ENCODE data around the gene TMEM125. TPM values are rescaled to one million over a fixed set of nuclear protein-coding genes. Genes with fewer than 3 reads are reported as not detected.

TMEM125 gene
- total RNA-seq, 2 experiments from 2014 or later = not detected

- H3K27me3 Mint-ChIP-seq = peaks cover 1% of the 10 kb centered on the region
- H3K36me3 Mint-ChIP-seq (ENCODE audit: low read depth) = no peaks in the 10 kb centered on the region
- ChIA-PET POLR2A (no interaction called here), CTCF (no interaction called here)
- no peaks in the 10 kb centered on the region for H3K4me1 Mint-ChIP-seq
- DNase-seq = no peak
- H3K9me3 Mint-ChIP-seq = no peaks in the 10 kb centered on the region
- H3K27ac Mint-ChIP-seq = no peak overlapping the region
- no peak overlapping the region for H3K4me3 Mint-ChIP-seq
Observed at GRCh38 chr1:43307458-43308158, 37.8 kb downstream of the TMEM125 start.

- POLR2A ChIA-PET = no interaction called here
- H3K9me3 Mint-ChIP-seq = no peaks in the 10 kb centered on the region
Observed at GRCh38 chr1:43308635-43309404, 39.0 kb downstream of the TMEM125 start.

GRCh38 chr1:43309405-43310025, 39.7 kb downstream of the TMEM125 start:
- no peaks in the 10 kb centered on the region for H3K9me3 Mint-ChIP-seq
- no peaks in the 10 kb centered on the region for H3K4me1 Mint-ChIP-seq
- no peak for DNase-seq
- H3K27ac Mint-ChIP-seq = no peak overlapping the region
- ChIA-PET CTCF (no interaction called here), POLR2A (no interaction called here)
- no peaks in the 10 kb centered on the region for H3K27me3 Mint-ChIP-seq
- H3K4me3 Mint-ChIP-seq = no peak overlapping the region
- H3K36me3 Mint-ChIP-seq (ENCODE audit: low read depth) = no peaks in the 10 kb centered on the region

More at GRCh38 chr1:43308635-43309404, 39.0 kb downstream of the TMEM125 start:
- Mint-ChIP-seq H3K4me1 (no peaks in the 10 kb centered on the region), H3K4me3 (no peak overlapping the region), H3K36me3 (ENCODE audit: low read depth) (no peaks in the 10 kb centered on the region), H3K27me3 (no peaks in the 10 kb centered on the region), H3K27ac (no peak overlapping the region)
- DNase-seq = no peak
- CTCF ChIA-PET = no interaction called here

DNA sequence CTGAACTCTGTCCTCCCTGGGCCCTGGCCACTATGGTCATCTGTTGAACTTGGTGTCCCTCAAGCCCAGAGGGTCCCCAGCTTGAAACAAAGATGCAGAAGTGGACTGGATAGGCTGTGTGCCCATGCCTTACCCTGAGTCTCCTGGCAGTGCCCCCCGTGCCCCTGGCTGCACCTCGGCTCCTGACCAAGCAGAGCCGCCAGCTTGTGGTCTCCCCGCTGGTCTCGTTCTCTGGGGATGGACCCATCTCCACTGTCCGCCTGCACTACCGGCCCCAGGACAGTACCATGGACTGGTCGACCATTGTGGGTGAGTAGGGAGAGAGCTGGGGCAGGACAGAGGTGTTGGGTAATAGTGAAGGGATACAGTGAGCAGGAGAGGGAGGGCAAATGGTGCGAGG, 41.7 kb downstream of the TMEM125 start:
- Mint-ChIP-seq H3K4me3 (no peak overlapping the region), H3K27ac (no peak overlapping the region), H3K36me3 (ENCODE audit: low read depth) (no peaks in the 10 kb centered on the region), H3K4me1 (no peaks in the 10 kb centered on the region), H3K9me3 (no peaks in the 10 kb centered on the region), H3K27me3 (no peaks in the 10 kb centered on the region)
- ChIA-PET CTCF (interaction anchor here (1.4 kb wide), 1 partner anchor 103 kb away, joined by 3 read pairs; no protein-coding TSS in a partner anchor), POLR2A (no interaction called here)
- DNase-seq = no peak

DNA sequence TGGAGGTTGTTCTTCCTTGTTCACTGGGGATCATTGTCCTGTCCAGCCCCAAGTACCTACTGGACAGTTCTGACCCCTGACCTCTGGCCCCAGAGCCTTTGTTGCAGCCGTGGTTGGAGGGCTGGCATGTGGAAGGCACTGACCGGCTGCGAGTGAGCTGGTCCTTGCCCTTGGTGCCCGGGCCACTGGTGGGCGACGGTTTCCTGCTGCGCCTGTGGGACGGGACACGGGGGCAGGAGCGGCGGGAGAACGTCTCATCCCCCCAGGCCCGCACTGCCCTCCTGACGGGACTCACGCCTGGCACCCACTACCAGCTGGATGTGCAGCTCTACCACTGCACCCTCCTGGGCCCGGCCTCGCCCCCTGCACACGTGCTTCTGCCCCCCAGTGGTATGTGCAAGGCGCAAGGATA, 42.4 kb downstream of the TMEM125 start:
- Mint-ChIP-seq H3K4me1 (no peaks in the 10 kb centered on the region), H3K27me3 (no peaks in the 10 kb centered on the region), H3K4me3 (no peak overlapping the region), H3K36me3 (ENCODE audit: low read depth) (no peaks in the 10 kb centered on the region), H3K9me3 (no peaks in the 10 kb centered on the region), H3K27ac (no peak overlapping the region)
- POLR2A ChIA-PET = no interaction called here
- no peak for DNase-seq
- CTCF ChIA-PET = no interaction called here

DNA sequence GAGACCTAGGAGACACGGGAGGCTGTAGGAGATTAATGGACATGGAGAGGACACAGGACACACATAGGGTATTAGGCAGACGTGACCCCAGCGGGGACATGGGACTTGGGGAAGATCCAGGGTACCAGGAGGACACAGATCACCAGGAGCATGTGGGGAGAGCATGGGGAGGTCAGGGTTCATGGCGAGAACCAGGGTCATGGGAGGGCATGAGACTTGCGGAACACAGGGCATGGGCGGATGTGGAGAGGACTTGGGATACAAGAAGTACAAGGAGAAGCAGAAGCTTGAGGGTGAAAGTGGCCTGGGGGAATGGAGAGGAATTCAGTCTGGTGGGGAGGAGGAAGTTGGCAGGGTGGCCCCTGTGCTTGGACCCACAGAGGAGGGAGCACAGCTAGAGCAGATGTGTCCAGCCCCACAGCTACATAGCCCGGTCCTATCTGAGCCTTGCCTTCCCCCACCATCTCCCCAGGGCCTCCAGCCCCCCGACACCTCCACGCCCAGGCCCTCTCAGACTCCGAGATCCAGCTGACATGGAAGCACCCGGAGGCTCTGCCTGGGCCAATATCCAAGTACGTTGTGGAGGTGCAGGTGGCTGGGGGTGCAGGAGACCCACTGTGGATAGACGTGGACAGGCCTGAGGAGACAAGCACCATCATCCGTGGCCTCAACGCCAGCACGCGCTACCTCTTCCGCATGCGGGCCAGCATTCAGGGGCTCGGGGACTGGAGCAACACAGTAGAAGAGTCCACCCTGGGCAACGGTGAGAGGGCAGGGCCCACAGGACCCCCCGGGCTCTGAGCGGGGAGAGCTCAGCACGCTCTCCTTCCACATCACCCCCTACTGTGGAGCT, 43.1 kb downstream of the TMEM125 start:
- ChIA-PET CTCF (no interaction called here), POLR2A (no interaction called here)
- DNase-seq = no peak
- H3K4me1 Mint-ChIP-seq = no peaks in the 10 kb centered on the region
- no peaks in the 10 kb centered on the region for H3K27me3 Mint-ChIP-seq
- H3K9me3 Mint-ChIP-seq = no peaks in the 10 kb centered on the region
- no peak overlapping the region for H3K27ac Mint-ChIP-seq
- no peaks in the 10 kb centered on the region for H3K36me3 Mint-ChIP-seq (ENCODE audit: low read depth)
- H3K4me3 Mint-ChIP-seq = no peak overlapping the region

- no peak overlapping the region for H3K4me3 Mint-ChIP-seq
- H3K4me1 Mint-ChIP-seq = no peaks in the 10 kb centered on the region
- CTCF ChIA-PET = no interaction called here
- no peaks in the 10 kb centered on the region for H3K9me3 Mint-ChIP-seq
- H3K36me3 Mint-ChIP-seq (ENCODE audit: low read depth) = no peaks in the 10 kb centered on the region
- DNase-seq = no peak
- no peaks in the 10 kb centered on the region for H3K27me3 Mint-ChIP-seq
- POLR2A ChIA-PET = no interaction called here
- H3K27ac Mint-ChIP-seq = no peak overlapping the region
Observed at GRCh38 chr1:43313771-43314170, 44.0 kb downstream of the TMEM125 start.

DNA sequence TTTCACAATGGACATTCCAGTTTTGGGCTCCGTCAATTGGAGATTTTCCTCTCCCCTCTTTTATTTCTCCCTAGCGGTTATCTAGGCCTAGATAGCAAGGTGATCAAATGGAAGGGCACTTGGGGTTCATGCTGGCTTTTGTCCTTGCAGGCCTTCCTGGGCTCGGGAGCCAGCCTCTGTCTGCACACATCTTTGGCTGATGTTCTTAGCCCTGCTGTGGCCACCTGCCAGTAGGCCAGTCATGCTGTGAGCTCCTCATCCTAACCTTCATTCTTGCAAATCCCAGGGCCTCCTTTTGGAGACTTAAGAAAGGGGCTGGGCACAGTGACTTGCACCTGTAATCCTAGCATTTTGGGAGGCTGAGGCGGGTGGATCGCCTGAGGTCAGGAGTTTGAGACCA, 44.5 kb downstream of the TMEM125 start:
- Mint-ChIP-seq H3K36me3 (ENCODE audit: low read depth) (no peaks in the 10 kb centered on the region), H3K27ac (no peak overlapping the region), H3K4me3 (no peak overlapping the region), H3K9me3 (no peaks in the 10 kb centered on the region), H3K4me1 (no peaks in the 10 kb centered on the region), H3K27me3 (no peaks in the 10 kb centered on the region)
- no peak for DNase-seq
- ChIA-PET POLR2A (no interaction called here), CTCF (no interaction called here)

- Mint-ChIP-seq H3K27ac (no peak overlapping the region), H3K27me3 (no peaks in the 10 kb centered on the region), H3K4me1 (no peaks in the 10 kb centered on the region), H3K4me3 (no peak overlapping the region), H3K9me3 (no peaks in the 10 kb centered on the region), H3K36me3 (ENCODE audit: low read depth) (no peaks in the 10 kb centered on the region)
- DNase-seq = no peak
- CTCF ChIA-PET = no interaction called here
- POLR2A ChIA-PET = no interaction called here
Observed at GRCh38 chr1:43315481-43315880, 45.7 kb downstream of the TMEM125 start.

DNA sequence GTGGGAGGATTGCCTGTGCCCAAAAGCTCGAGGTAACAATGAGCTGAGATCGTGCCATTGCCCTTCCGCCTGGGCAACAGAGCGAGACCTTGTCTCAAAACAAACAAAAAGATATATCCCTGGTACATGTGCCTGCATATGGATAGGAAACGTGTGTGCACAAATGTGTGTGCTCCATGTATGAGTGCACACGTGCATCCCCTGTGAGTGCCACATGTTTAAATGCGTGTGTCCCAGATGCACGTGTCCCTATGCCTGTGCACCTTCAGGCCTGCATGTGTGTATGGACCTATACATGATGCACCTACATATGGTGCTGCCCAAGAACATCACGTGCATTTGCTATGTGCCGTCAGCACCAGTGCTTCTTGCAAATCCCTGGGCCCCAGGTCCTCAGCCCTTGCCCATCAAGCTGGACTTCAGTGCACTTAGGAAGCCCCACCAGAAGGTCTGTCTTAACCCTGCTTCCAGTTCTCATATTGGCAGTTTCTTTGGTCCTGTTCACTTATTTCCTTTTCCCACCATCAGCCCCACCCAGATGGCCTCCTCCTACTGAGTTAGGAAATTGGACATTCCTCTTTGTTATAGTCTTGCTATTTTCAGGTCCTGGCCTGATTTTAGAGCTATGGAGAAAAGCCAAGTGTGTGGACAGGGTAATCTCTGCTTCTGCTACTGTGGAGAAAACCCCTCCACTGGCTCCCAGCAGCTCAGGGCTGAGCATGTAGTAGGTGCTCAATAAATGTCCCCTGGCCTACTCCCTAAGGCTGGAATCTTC, 46.4 kb downstream of the TMEM125 start:
- Mint-ChIP-seq H3K4me1 (no peaks in the 10 kb centered on the region), H3K36me3 (ENCODE audit: low read depth) (no peaks in the 10 kb centered on the region), H3K9me3 (no peaks in the 10 kb centered on the region), H3K27me3 (no peaks in the 10 kb centered on the region), H3K27ac (no peak overlapping the region), H3K4me3 (no peak overlapping the region)
- CTCF ChIA-PET = no interaction called here
- DNase-seq = no peak
- POLR2A ChIA-PET = no interaction called here

- H3K4me1 Mint-ChIP-seq = no peaks in the 10 kb centered on the region
- no peak overlapping the region for H3K4me3 Mint-ChIP-seq
- H3K9me3 Mint-ChIP-seq = no peaks in the 10 kb centered on the region
- ChIA-PET POLR2A (no interaction called here), CTCF (interaction anchor here (1.5 kb wide), 1 partner anchor 97 kb away, joined by 5 read pairs; no protein-coding TSS in a partner anchor)
- H3K27ac Mint-ChIP-seq = no peak overlapping the region
- DNase-seq = no peak
- H3K27me3 Mint-ChIP-seq = no peaks in the 10 kb centered on the region
- H3K36me3 Mint-ChIP-seq (ENCODE audit: low read depth) = no peaks in the 10 kb centered on the region
Observed at GRCh38 chr1:43316738-43317520, 47.1 kb downstream of the TMEM125 start.

Data from activated CD4-positive, alpha-beta memory T cell treated with anti-CD3 and anti-CD28 coated beads, Interleukin-2, amount 10 ng/mL, durations not matched to agents 7 days and 5 days (primary cell).